ENCODE measurements around the gene RPAP3. TPM values are rescaled to one million over a fixed set of nuclear protein-coding genes. Genes with fewer than 3 reads are reported as not detected.

RPAP3 gene
- total RNA-seq = 10 to 100 TPM; 12.7 to 14.0 TPM

GRCh38 chr12:47705566-47706425, at the start of gene RPAP3:
Gene RPAP3 (minus strand): TSS chr12:47706030. CDS start chr12:47702840, 3,190 bp downstream.

GRCh38 chr12:47725091-47725772, 19.4 kb upstream of the RPAP3 start, which contains the start of gene ENDOU:
Gene ENDOU (minus strand): TSS chr12:47725490. CDS start chr12:47725413, 77 bp downstream.

Other genes starting within 250 kb of the RPAP3 start
- not detected for gene ENDOU, start 19.5 kb upstream of the RPAP3 start, total RNA-seq
- not detected for gene RAPGEF3, start 52.9 kb upstream of the RPAP3 start, total RNA-seq
- gene SLC48A1, start 67.2 kb upstream of the RPAP3 start, total RNA-seq = 1 to 10 TPM; 4.0 to 6.2 TPM
- gene HDAC7, start 113.9 kb upstream of the RPAP3 start, total RNA-seq = 1 to 10 TPM; 7.6 to 9.0 TPM
- 1 to 10 TPM; 4.8 to 9.7 TPM for gene VDR, start 199.0 kb upstream of the RPAP3 start, total RNA-seq

All from melanocyte of skin (primary cell).